ENCODE measurements around the gene PTPN3. TPM values are rescaled to one million over a fixed set of nuclear protein-coding genes. Genes with fewer than 3 reads are reported as not detected.

PTPN3 gene
- polyA plus RNA-seq, 3 donors: not detected

GRCh38 chr9:109542922-109543321, 44.8 kb upstream of the PTPN3 start:
- peaks cover 0 to 6% (median 4%) of the 10 kb centered on the region in 3 donors for H3K27me3 Mint-ChIP-seq (ENCODE audit: low read depth in 3 of 3)
- no peak for DNase-seq
- no peak overlapping the region for H3K9ac ChIP-seq (ENCODE audit: insufficient read depth, low read length, poor library complexity, severe bottlenecking)

GRCh38 chr9:109538346-109538745, 40.2 kb upstream of the PTPN3 start:
- Histone ChIP-seq H3K4me2 (replicated peaks; ENCODE audit: extremely low read depth, low read length, poor library complexity, severe bottlenecking) (no peak overlapping the region), H3K79me2 (ENCODE audit: insufficient read depth, low read length) (no peaks in the 10 kb centered on the region), H3K4me1 (ENCODE audit: control insufficient read depth in 1 of 2, insufficient read depth in 2 of 2, low read length in 2 of 2) (no peaks in the 10 kb centered on the region), H4K20me1 (ENCODE audit: insufficient read depth, low read length) (no peaks in the 10 kb centered on the region), H3K9me3 (replicated peaks in 1 of 2; ENCODE audit: control insufficient read depth in 1 of 2, insufficient read depth in 1 of 2, low read length in 2 of 2) (peaks cover 7 to 12% of the 10 kb centered on the region in 2 donors), H3K27ac (ENCODE audit: low read depth in 1 of 2, low read length in 2 of 2) (no peak overlapping the region), H3K9ac (ENCODE audit: insufficient read depth, low read length, poor library complexity, severe bottlenecking) (no peak overlapping the region), H3K27me3 (ENCODE audit: control insufficient read depth in 2 of 2, insufficient read depth in 2 of 2, low read length in 2 of 2) (no peaks in the 10 kb centered on the region), H2AFZ (ENCODE audit: insufficient read depth, low read depth, low read length, poor library complexity, severe bottlenecking) (no peak overlapping the region), H3K36me3 (replicated peaks in 1 of 2; ENCODE audit: control insufficient read depth in 1 of 2, insufficient read depth in 2 of 2, low read length in 2 of 2) (no peaks in the 10 kb centered on the region), H3K4me3 (replicated peaks in 1 of 3; ENCODE audit: low read depth in 2 of 3, low read length in 3 of 3) (no peak overlapping the region)
- TF ChIP-seq CTCF (IDR thresholded peaks at IDR 0.05): no peak
- DNase-seq: no peak
- 100% methylated on average over 2 of the region's 5 CpGs for WGBS (ENCODE audit: insufficient coverage)
- Mint-ChIP-seq H3K4me3 (no peak overlapping the region), H3K36me3 (no peaks in the 10 kb centered on the region), H3K27me3 (ENCODE audit: low read depth in 3 of 3) (peaks cover 2 to 12% (median 11%) of the 10 kb centered on the region in 3 donors), H3K4me1 (no peaks in the 10 kb centered on the region), H3K9me3 (peaks cover 4 to 22% (median 10%) of the 10 kb centered on the region in 7 donors), H3K27ac (no peak overlapping the region)
- intact Hi-C loops (cut with micrococcal nuclease): no loop called here

More at GRCh38 chr9:109542922-109543321, 44.8 kb upstream of the PTPN3 start:
- H3K79me2 ChIP-seq (ENCODE audit: insufficient read depth, low read length): no peaks in the 10 kb centered on the region
- no peak overlapping the region for H3K4me2 ChIP-seq (replicated peaks; ENCODE audit: extremely low read depth, low read length, poor library complexity, severe bottlenecking)
- no peak overlapping the region for H3K27ac ChIP-seq (ENCODE audit: low read depth in 1 of 2, low read length in 2 of 2)
- H4K20me1 ChIP-seq (ENCODE audit: insufficient read depth, low read length): no peaks in the 10 kb centered on the region
- Mint-ChIP-seq H3K4me1 (no peaks in the 10 kb centered on the region), H3K9me3 (peaks cover 11 to 35% (median 28%) of the 10 kb centered on the region in 7 donors), H3K27ac (no peak overlapping the region), H3K36me3 (no peaks in the 10 kb centered on the region), H3K4me3 (no peak overlapping the region)
- H3K4me3 ChIP-seq (replicated peaks in 1 of 3; ENCODE audit: low read depth in 2 of 3, low read length in 3 of 3): no peak overlapping the region
- no peak for TF ChIP-seq CTCF (IDR thresholded peaks at IDR 0.05)
- intact Hi-C loops (cut with micrococcal nuclease): no loop called here
- H3K9me3 ChIP-seq (replicated peaks in 1 of 2; ENCODE audit: control insufficient read depth in 1 of 2, insufficient read depth in 1 of 2, low read length in 2 of 2): peaks cover 7 to 29% of the 10 kb centered on the region in 2 donors
- H3K36me3 ChIP-seq (replicated peaks in 1 of 2; ENCODE audit: control insufficient read depth in 1 of 2, insufficient read depth in 2 of 2, low read length in 2 of 2): no peaks in the 10 kb centered on the region
- no peaks in the 10 kb centered on the region for H3K4me1 ChIP-seq (ENCODE audit: control insufficient read depth in 1 of 2, insufficient read depth in 2 of 2, low read length in 2 of 2)
- H2AFZ ChIP-seq (ENCODE audit: insufficient read depth, low read depth, low read length, poor library complexity, severe bottlenecking): no peak overlapping the region
- 0% methylated on average over 1 of the region's 4 CpGs for WGBS (ENCODE audit: insufficient coverage)
- no peaks in the 10 kb centered on the region for H3K27me3 ChIP-seq (ENCODE audit: control insufficient read depth in 2 of 2, insufficient read depth in 2 of 2, low read length in 2 of 2)

All from CD14-positive monocyte (primary cell).